NK-92 (cell line): Measurements from ENCODE around the gene NECTIN2.
"Not testable (repeated sequence)": the region's sequence is repeated elsewhere in the genome, so short reads cannot be mapped to it uniquely, and the experiment has no call there.

ENCODE experiments used
- DNase-seq: peaks from one replicate; lab custom pipeline; 2025; ENCODE audit not compliant: unreplicated experiment; lab: John Stamatoyannopoulos, UW

Gene NECTIN2

GRCh38 chr19:44816301-44816700, 29.8 kb upstream of the NECTIN2 start:
- no peak for DNase-seq

GRCh38 chr19:44817725-44818465, 28.2 kb upstream of the NECTIN2 start:
- no peak for DNase-seq

- no peak for DNase-seq
These were observed 27.5 kb upstream of the NECTIN2 start for GRCh38 chr19:44818466-44819031.

- no peak for DNase-seq
These were observed 26.8 kb upstream of the NECTIN2 start for GRCh38 chr19:44819246-44819832.

GRCh38 chr19:44820648-44821609, 25.2 kb upstream of the NECTIN2 start:
- DNase-seq: no peak

GRCh38 chr19:44822177-44822576, 23.9 kb upstream of the NECTIN2 start:
- no peak for DNase-seq

- no peak for DNase-seq
These were observed 23.3 kb upstream of the NECTIN2 start for GRCh38 chr19:44822670-44823372.

- DNase-seq: no peak
These were observed 22.8 kb upstream of the NECTIN2 start for GRCh38 chr19:44823373-44823698.

GRCh38 chr19:44824761-44825160, 21.3 kb upstream of the NECTIN2 start:
- no peak for DNase-seq

GRCh38 chr19:44832875-44833274, 13.2 kb upstream of the NECTIN2 start:
- DNase-seq: not testable (repeated sequence)

- not testable (repeated sequence) for DNase-seq
These were observed 11.7 kb upstream of the NECTIN2 start for GRCh38 chr19:44834399-44834798.

GRCh38 chr19:44839276-44839675, 6.8 kb upstream of the NECTIN2 start:
- DNase-seq: no peak

GRCh38 chr19:44840811-44841210, 5.3 kb upstream of the NECTIN2 start:
- DNase-seq: no peak

- no peak for DNase-seq
These were observed 4.9 kb upstream of the NECTIN2 start for GRCh38 chr19:44841231-44841630.

- DNase-seq: no peak
These were observed 848 bp upstream of the NECTIN2 start for GRCh38 chr19:44845286-44845611.

GRCh38 chr19:44846455-44847143, 502 bp downstream of the NECTIN2 start:
- DNase-seq: no peak

- DNase-seq: no peak
These were observed 1.3 kb downstream of the NECTIN2 start for GRCh38 chr19:44847144-44848035.

- no peak for DNase-seq
These were observed 2.1 kb downstream of the NECTIN2 start for GRCh38 chr19:44848036-44848811.
